ENCODE data around the gene AP4M1.
A peak's percentile ranks its signal among the peaks of the same experiment; 100 is the strongest.

The AP4M1 gene

GRCh38 chr7:100100420-100101015, 925 bp upstream of the AP4M1 start (continued):
- TF ChIP-seq ZNF843 (tag by site-specific recombination; IDR thresholded peaks at IDR 0.05): peak; percentile 40; the same call in 1 of the 2 replicates
- TF ChIP-seq KLF16 (tag by site-specific recombination; IDR thresholded peaks at IDR 0.05): peak; percentile 97
- no peak for TF ChIP-seq ZNF514 (tag by site-specific recombination; IDR thresholded peaks at IDR 0.05)
- TF ChIP-seq ZNF660 (tag by site-specific recombination; IDR thresholded peaks at IDR 0.05): peak; percentile 91
- TF ChIP-seq ZNF629 (tag by site-specific recombination; IDR thresholded peaks at IDR 0.05): peak; percentile 71
- no peak for TF ChIP-seq ZNF157 (tag by site-specific recombination; IDR thresholded peaks at IDR 0.05)
- TF ChIP-seq HIC1 (tag by site-specific recombination; IDR thresholded peaks at IDR 0.05): no peak; the same call in 1 of the 2 replicates
- peak; percentile 64 for TF ChIP-seq ZIC2 (tag by site-specific recombination; IDR thresholded peaks at IDR 0.05)
- TF ChIP-seq SCRT2 (tag by site-specific recombination; IDR thresholded peaks at IDR 0.05): no peak
- TF ChIP-seq ZNF155 (tag by site-specific recombination; IDR thresholded peaks at IDR 0.05): no peak
- peak; percentile 74; the same call in 1 of the 2 replicates for TF ChIP-seq ZNF391 (tag by site-specific recombination; IDR thresholded peaks at IDR 0.05; ENCODE audit: borderline replicate concordance, low read depth)
- peak; percentile 85 for TF ChIP-seq ZNF704 (tag by site-specific recombination; IDR thresholded peaks at IDR 0.05)
- TF ChIP-seq ZNF548 (tag by site-specific recombination; IDR thresholded peaks at IDR 0.05): no peak
- TF ChIP-seq ZNF670 (tag by site-specific recombination; IDR thresholded peaks at IDR 0.05; ENCODE audit: low read depth): no peak
- TF ChIP-seq GLIS1 (tag by site-specific recombination; IDR thresholded peaks at IDR 0.05): peak; percentile 50
- TF ChIP-seq ZBTB21 (tag by site-specific recombination; IDR thresholded peaks at IDR 0.05): peak; percentile 29; the same call in 1 of the 2 replicates
- TF ChIP-seq ZSCAN16 (tag by site-specific recombination; IDR thresholded peaks at IDR 0.05): no peak
- no peak; the same call in none of the 2 replicates for TF ChIP-seq ZNF692 (tag by site-specific recombination; IDR thresholded peaks at IDR 0.05)
- TF ChIP-seq ZNF174 (tag by site-specific recombination; IDR thresholded peaks at IDR 0.05): no peak
- peak; percentile 80 for TF ChIP-seq ZNF146 (tag by site-specific recombination; IDR thresholded peaks at IDR 0.05)
- TF ChIP-seq PRDM10 (tag by site-specific recombination; IDR thresholded peaks at IDR 0.05): peak; percentile 52
- TF ChIP-seq PBX3 (CRISPR knock-in tag; IDR thresholded peaks at IDR 0.05): peak; percentile 69; the same call in 1 of the 2 replicates
- TF ChIP-seq ZNF830 (tag by site-specific recombination; IDR thresholded peaks at IDR 0.05; ENCODE audit: low read depth): no peak
- no peak for TF ChIP-seq ZNF768 (tag by site-specific recombination; IDR thresholded peaks at IDR 0.05)
- TF ChIP-seq SP2 (tag by site-specific recombination; IDR thresholded peaks at IDR 0.05): peak; percentile 99
- TF ChIP-seq ZNF701 (tag by site-specific recombination; IDR thresholded peaks at IDR 0.05): no peak
- TF ChIP-seq KLF1 (tag by site-specific recombination; IDR thresholded peaks at IDR 0.05): peak; percentile 87
- no peak for TF ChIP-seq ATF2 (tag by site-specific recombination; IDR thresholded peaks at IDR 0.05; ENCODE audit: low read depth)
- TF ChIP-seq ZBTB20 (tag by site-specific recombination; IDR thresholded peaks at IDR 0.05): peak; percentile 66; the same call in 1 of the 2 replicates
- peak; percentile 87 for TF ChIP-seq ZBTB17 (tag by site-specific recombination; IDR thresholded peaks at IDR 0.05)
- TF ChIP-seq ZNF571 (tag by site-specific recombination; IDR thresholded peaks at IDR 0.05): no peak
